WTC11 (cell line): Measurements from ENCODE around the gene PMP22. TPM values are rescaled to one million over a fixed set of nuclear protein-coding genes. Genes with fewer than 3 reads are reported as not detected.

Experiments used
- ATAC-seq: fragments of 200-7000 bp; cut with Tn5 transposase; 2 replicates; pipeline ENCODE4 v1.10.0; 2021; ENCODE audit warnings: mild to moderate bottlenecking, moderate library complexity
- CTCF ChIA-PET: fragments of 300-600 bp; sonication (Branson Sonifier 250); formaldehyde crosslinking; loops from one replicate; lab custom pipeline; 2021; ENCODE audit warnings: antibody characterized with exemption; lab: Charles Lee
- POLR2A ChIA-PET: fragments of 350-600 bp; sonication (Branson Sonifier 250); formaldehyde crosslinking; loops from one replicate; lab custom pipeline; 2021; ENCODE audit warnings: antibody characterized with exemption; lab: Charles Lee
- DNase-seq: peaks from one replicate; pipeline ENCODE4 v3.0.0; 2021; ENCODE audit warnings: low spot score
- H3K27ac Mint-ChIP-seq: 2 replicates; pipeline ENCODE4 v1.8.0; 2021; ENCODE audit warnings: mixed read lengths
- H3K27me3 Mint-ChIP-seq: 2 replicates; pipeline ENCODE4 v1.8.0; 2021; ENCODE audit warnings: low read depth, mild to moderate bottlenecking, moderate library complexity, mixed read lengths
- H3K36me3 Mint-ChIP-seq: 2 replicates; pipeline ENCODE4 v1.8.0; 2021; ENCODE audit warnings: mixed read lengths
- H3K4me1 Mint-ChIP-seq: 2 replicates; pipeline ENCODE4 v1.8.0; 2022; ENCODE audit warnings: mixed read lengths
- H3K4me3 Mint-ChIP-seq: 2 replicates; pipeline ENCODE4 v1.8.0; 2021; ENCODE audit warnings: mild to moderate bottlenecking, moderate library complexity, mixed read lengths
- H3K9me3 Mint-ChIP-seq: 2 replicates; pipeline ENCODE4 v1.8.0; 2021; ENCODE audit warnings: mixed read lengths
- CBFB ChIP-seq: sonication (generic); formaldehyde crosslinking; IDR thresholded peaks from 2 replicates; pipeline ENCODE4 v1.8.1; 2022; ENCODE audit warnings: mild to moderate bottlenecking, low read depth, missing genetic modification reagents
- EMX1 ChIP-seq: fragments of 250-450 bp; sonication (Bioruptor Pico); IDR thresholded peaks from 2 replicates; pipeline ENCODE4 v1.8.0; 2021; ENCODE audit warnings: mild to moderate bottlenecking
- FOXK1 ChIP-seq: sonication (generic); formaldehyde crosslinking; IDR thresholded peaks from 2 replicates; pipeline ENCODE4 v1.8.0; 2022; ENCODE audit warnings: mild to moderate bottlenecking, moderate library complexity, missing genetic modification reagents
- JUN ChIP-seq: sonication (generic); formaldehyde crosslinking; IDR thresholded peaks from 2 replicates; pipeline ENCODE4 v1.8.0; 2023; ENCODE audit warnings: mild to moderate bottlenecking, missing genetic modification reagents
- MXD4 ChIP-seq: fragments of 250-450 bp; sonication (Bioruptor Pico); IDR thresholded peaks from 2 replicates; pipeline ENCODE4 v1.8.0; 2021; ENCODE audit warnings: mild to moderate bottlenecking, moderate library complexity, borderline replicate concordance
- MYBL2 ChIP-seq: sonication (generic); formaldehyde crosslinking; IDR thresholded peaks from 2 replicates; pipeline ENCODE4 v1.8.1; 2023; ENCODE audit warnings: mild to moderate bottlenecking, moderate library complexity, missing genetic modification reagents
- PRRX2 ChIP-seq: fragments of 250-450 bp; sonication (Bioruptor Pico); IDR thresholded peaks from 2 replicates; pipeline ENCODE4 v1.8.0; 2021; ENCODE audit warnings: mild to moderate bottlenecking
- RELA ChIP-seq: sonication (generic); formaldehyde crosslinking; IDR thresholded peaks from 2 replicates; pipeline ENCODE4 v1.8.1; 2022; ENCODE audit warnings: missing genetic modification reagents, mild to moderate bottlenecking, borderline replicate concordance
- RORB ChIP-seq: fragments of 250-450 bp; sonication (Bioruptor Pico); IDR thresholded peaks from 2 replicates; pipeline ENCODE4 v1.9.0; 2021; ENCODE audit warnings: mild to moderate bottlenecking
- SMAD4 ChIP-seq: sonication (generic); formaldehyde crosslinking; IDR thresholded peaks from 2 replicates; pipeline ENCODE4 v1.8.0; 2022; ENCODE audit warnings: mild to moderate bottlenecking, missing genetic modification reagents
- TCF7 ChIP-seq: sonication (generic); formaldehyde crosslinking; IDR thresholded peaks from 2 replicates; pipeline ENCODE4 v1.8.0; 2022; ENCODE audit warnings: mild to moderate bottlenecking, low read depth, missing genetic modification reagents, moderate library complexity
- TEAD4 ChIP-seq: sonication (generic); formaldehyde crosslinking; IDR thresholded peaks from 2 replicates; pipeline ENCODE4 v1.8.0; 2022; ENCODE audit warnings: mild to moderate bottlenecking, missing genetic modification reagents
- ZNF671 ChIP-seq: fragments of 250-450 bp; sonication (Bioruptor Pico); IDR thresholded peaks from 2 replicates; pipeline ENCODE4 v1.8.0; 2021; ENCODE audit warnings: mild to moderate bottlenecking
- total RNA-seq: library from RNA; stranded (reverse); gene quantifications from 3 replicates; pipeline ENCODE4 v1.2.3, GENCODE V29; 2021
- TF ChIP-seq, protein P1 (sequence below): sonication (generic); formaldehyde crosslinking; IDR thresholded peaks from 2 replicates; pipeline ENCODE4 v1.8.0; 2022; ENCODE audit warnings: mild to moderate bottlenecking, missing genetic modification reagents
- TF ChIP-seq, protein P2 (sequence below): sonication (generic); formaldehyde crosslinking; IDR thresholded peaks from 2 replicates; pipeline ENCODE4 v1.8.0; 2022; ENCODE audit warnings: mild to moderate bottlenecking, missing genetic modification reagents
- TF ChIP-seq, protein P3 (sequence below): fragments of 250-450 bp; sonication (Bioruptor Pico); IDR thresholded peaks from 2 replicates; pipeline ENCODE4 v1.9.0; 2021; ENCODE audit warnings: mild to moderate bottlenecking
- TF ChIP-seq, protein P4 (sequence below): sonication (generic); formaldehyde crosslinking; IDR thresholded peaks from 2 replicates; pipeline ENCODE4 v1.8.0; 2022; ENCODE audit warnings: mild to moderate bottlenecking, missing genetic modification reagents
- TF ChIP-seq, protein P5 (sequence below): sonication (generic); formaldehyde crosslinking; IDR thresholded peaks from 2 replicates; pipeline ENCODE4 v1.8.1; 2023; ENCODE audit warnings: mild to moderate bottlenecking, missing genetic modification reagents, moderate library complexity
- TF ChIP-seq, protein P6 (sequence below): sonication (generic); formaldehyde crosslinking; IDR thresholded peaks from 2 replicates; pipeline ENCODE4 v1.8.1; 2023; ENCODE audit warnings: mild to moderate bottlenecking, missing genetic modification reagents, borderline replicate concordance
- TF ChIP-seq, protein P7 (sequence below): fragments of 250-450 bp; sonication (Bioruptor Pico); conservative IDR thresholded peaks from 2 replicates; pipeline ENCODE4 v1.9.0; 2021; ENCODE audit warnings: mild to moderate bottlenecking

Gene PMP22
- total RNA-seq, 1 experiment from 2014 or later: 3.0 TPM

DNA sequence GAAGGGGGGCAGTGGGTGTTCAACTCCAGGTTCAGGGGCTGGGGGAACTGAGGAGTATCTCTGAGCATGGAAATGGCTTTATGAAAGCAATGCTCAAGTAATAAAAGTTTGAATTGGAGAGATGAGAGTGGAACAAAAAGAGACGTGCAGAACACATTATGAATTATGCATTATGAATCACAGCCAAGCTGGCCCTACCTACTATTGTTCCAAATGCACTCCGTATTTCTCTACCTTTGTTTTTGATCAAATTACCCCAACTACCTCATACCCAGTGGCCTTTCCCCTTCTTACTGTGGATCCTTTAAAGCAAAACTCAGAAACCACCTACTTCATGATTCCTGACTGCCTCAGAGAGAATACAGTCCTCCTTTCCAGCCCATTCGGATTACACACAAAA lies 38.1 kb upstream of the PMP22 start:
- Mint-ChIP-seq H3K9me3 (0 out of 2 replicates have a peak, but pooled peaks cover under 1% of the 10 kb centered on the region), H3K27ac (no peak overlapping the region), H3K4me1 (peaks cover 2% of the 10 kb centered on the region; the same call in 1 of the 2 replicates), H3K36me3 (no peaks in the 10 kb centered on the region), H3K4me3 (no peak overlapping the region), H3K27me3 (no peaks in the 10 kb centered on the region)
- DNase-seq (no peak), ATAC-seq (no peak)
- TF ChIP-seq, protein P1, sequence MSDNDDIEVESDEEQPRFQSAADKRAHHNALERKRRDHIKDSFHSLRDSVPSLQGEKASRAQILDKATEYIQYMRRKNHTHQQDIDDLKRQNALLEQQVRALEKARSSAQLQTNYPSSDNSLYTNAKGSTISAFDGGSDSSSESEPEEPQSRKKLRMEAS: no peak
- TF ChIP-seq, protein P2, sequence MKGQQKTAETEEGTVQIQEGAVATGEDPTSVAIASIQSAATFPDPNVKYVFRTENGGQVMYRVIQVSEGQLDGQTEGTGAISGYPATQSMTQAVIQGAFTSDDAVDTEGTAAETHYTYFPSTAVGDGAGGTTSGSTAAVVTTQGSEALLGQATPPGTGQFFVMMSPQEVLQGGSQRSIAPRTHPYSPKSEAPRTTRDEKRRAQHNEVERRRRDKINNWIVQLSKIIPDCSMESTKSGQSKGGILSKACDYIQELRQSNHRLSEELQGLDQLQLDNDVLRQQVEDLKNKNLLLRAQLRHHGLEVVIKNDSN (CRISPR knock-in tag): no peak
- TF ChIP-seq, protein P3, sequence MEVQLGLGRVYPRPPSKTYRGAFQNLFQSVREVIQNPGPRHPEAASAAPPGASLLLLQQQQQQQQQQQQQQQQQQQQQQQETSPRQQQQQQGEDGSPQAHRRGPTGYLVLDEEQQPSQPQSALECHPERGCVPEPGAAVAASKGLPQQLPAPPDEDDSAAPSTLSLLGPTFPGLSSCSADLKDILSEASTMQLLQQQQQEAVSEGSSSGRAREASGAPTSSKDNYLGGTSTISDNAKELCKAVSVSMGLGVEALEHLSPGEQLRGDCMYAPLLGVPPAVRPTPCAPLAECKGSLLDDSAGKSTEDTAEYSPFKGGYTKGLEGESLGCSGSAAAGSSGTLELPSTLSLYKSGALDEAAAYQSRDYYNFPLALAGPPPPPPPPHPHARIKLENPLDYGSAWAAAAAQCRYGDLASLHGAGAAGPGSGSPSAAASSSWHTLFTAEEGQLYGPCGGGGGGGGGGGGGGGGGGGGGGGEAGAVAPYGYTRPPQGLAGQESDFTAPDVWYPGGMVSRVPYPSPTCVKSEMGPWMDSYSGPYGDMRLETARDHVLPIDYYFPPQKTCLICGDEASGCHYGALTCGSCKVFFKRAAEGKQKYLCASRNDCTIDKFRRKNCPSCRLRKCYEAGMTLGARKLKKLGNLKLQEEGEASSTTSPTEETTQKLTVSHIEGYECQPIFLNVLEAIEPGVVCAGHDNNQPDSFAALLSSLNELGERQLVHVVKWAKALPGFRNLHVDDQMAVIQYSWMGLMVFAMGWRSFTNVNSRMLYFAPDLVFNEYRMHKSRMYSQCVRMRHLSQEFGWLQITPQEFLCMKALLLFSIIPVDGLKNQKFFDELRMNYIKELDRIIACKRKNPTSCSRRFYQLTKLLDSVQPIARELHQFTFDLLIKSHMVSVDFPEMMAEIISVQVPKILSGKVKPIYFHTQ (CRISPR knock-in tag): no peak
- TF ChIP-seq, protein P4, sequence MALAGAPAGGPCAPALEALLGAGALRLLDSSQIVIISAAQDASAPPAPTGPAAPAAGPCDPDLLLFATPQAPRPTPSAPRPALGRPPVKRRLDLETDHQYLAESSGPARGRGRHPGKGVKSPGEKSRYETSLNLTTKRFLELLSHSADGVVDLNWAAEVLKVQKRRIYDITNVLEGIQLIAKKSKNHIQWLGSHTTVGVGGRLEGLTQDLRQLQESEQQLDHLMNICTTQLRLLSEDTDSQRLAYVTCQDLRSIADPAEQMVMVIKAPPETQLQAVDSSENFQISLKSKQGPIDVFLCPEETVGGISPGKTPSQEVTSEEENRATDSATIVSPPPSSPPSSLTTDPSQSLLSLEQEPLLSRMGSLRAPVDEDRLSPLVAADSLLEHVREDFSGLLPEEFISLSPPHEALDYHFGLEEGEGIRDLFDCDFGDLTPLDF (CRISPR knock-in tag): no peak
- TF ChIP-seq CBFB (CRISPR knock-in tag): no peak
- TF ChIP-seq MYBL2: no peak
- POLR2A ChIA-PET: no interaction called here
- CTCF ChIA-PET: interaction anchor here (1.5 kb wide), 1 partner anchor 200 kb away, joined by 4 read pairs; no protein-coding TSS in a partner anchor

DNA sequence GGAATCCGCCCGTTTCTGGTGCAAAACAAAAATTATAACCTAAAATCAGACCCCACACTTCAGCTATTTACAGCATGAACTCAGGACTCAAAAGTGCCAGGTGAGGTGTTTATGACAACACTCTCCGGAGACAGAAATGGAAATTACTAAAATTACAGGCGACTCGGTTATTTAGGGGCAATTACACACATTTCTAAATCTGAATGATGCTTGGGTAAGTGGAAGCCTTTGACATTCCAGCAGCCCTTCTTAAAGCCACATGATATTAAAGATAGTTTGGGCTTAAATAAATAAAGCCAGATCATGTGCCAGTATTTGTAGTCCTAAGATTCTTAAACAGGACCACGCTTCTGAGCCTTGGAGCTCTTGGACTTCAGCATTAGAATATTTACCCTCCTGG lies 36.7 kb upstream of the PMP22 start:
- DNase-seq (no peak), ATAC-seq (no peak)
- Mint-ChIP-seq H3K27ac (no peak overlapping the region), H3K4me1 (peaks cover 2% of the 10 kb centered on the region; the same call in 1 of the 2 replicates), H3K4me3 (no peak overlapping the region), H3K9me3 (0 out of 2 replicates have a peak, but pooled peaks cover 4% of the 10 kb centered on the region), H3K36me3 (no peaks in the 10 kb centered on the region), H3K27me3 (no peaks in the 10 kb centered on the region)
- ChIA-PET CTCF (no interaction called here), POLR2A (no interaction called here)
- TF ChIP-seq PRRX2 (CRISPR knock-in tag): no peak
- TF ChIP-seq, protein P1: no peak
- TF ChIP-seq, protein P5, sequence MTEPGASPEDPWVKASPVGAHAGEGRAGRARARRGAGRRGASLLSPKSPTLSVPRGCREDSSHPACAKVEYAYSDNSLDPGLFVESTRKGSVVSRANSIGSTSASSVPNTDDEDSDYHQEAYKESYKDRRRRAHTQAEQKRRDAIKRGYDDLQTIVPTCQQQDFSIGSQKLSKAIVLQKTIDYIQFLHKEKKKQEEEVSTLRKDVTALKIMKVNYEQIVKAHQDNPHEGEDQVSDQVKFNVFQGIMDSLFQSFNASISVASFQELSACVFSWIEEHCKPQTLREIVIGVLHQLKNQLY (CRISPR knock-in tag): no peak
- TF ChIP-seq TEAD4 (CRISPR knock-in tag): no peak
- TF ChIP-seq FOXK1 (CRISPR knock-in tag): no peak
- no peak for TF ChIP-seq JUN (CRISPR knock-in tag)
- TF ChIP-seq, protein P6, sequence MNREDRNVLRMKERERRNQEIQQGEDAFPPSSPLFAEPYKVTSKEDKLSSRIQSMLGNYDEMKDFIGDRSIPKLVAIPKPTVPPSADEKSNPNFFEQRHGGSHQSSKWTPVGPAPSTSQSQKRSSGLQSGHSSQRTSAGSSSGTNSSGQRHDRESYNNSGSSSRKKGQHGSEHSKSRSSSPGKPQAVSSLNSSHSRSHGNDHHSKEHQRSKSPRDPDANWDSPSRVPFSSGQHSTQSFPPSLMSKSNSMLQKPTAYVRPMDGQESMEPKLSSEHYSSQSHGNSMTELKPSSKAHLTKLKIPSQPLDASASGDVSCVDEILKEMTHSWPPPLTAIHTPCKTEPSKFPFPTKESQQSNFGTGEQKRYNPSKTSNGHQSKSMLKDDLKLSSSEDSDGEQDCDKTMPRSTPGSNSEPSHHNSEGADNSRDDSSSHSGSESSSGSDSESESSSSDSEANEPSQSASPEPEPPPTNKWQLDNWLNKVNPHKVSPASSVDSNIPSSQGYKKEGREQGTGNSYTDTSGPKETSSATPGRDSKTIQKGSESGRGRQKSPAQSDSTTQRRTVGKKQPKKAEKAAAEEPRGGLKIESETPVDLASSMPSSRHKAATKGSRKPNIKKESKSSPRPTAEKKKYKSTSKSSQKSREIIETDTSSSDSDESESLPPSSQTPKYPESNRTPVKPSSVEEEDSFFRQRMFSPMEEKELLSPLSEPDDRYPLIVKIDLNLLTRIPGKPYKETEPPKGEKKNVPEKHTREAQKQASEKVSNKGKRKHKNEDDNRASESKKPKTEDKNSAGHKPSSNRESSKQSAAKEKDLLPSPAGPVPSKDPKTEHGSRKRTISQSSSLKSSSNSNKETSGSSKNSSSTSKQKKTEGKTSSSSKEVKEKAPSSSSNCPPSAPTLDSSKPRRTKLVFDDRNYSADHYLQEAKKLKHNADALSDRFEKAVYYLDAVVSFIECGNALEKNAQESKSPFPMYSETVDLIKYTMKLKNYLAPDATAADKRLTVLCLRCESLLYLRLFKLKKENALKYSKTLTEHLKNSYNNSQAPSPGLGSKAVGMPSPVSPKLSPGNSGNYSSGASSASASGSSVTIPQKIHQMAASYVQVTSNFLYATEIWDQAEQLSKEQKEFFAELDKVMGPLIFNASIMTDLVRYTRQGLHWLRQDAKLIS (CRISPR knock-in tag): no peak
- no peak for TF ChIP-seq MXD4 (CRISPR knock-in tag)
- TF ChIP-seq, protein P7, sequence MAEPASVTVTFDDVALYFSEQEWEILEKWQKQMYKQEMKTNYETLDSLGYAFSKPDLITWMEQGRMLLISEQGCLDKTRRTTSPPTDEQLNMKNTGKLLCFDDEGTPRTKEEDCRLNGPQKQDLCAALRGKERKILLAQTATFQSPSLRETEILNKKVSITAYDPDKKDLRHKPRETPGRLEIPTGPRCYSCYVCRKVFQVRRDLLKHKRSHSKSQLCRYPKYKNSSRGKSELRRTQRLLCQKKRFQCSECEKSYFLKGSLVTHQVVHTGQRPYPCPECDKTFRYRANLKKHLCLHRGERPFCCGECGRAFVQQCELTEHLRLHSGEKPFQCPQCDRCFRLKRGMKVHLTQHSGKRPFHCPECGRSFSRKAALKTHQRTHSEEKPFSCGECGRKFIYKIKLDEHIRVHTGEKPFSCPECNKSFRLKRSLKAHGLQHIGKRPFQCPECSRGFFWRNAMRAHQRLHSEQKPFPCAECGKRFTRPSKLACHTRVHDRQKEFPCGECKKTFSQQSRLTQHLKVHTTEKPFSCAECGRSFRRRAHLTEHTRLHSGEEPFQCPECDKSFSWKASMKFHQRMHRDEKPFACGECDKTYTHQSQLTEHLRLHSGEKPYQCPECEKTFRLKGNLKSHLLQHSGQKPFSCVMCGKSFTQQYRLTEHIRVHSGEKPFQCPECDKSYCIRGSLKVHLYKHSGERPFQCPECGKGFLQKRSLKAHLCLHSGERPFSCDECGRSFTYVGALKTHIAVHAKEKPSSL: no peak
- no peak for TF ChIP-seq RORB
- TF ChIP-seq TCF7: no peak
- TF ChIP-seq ZNF671: no peak
- TF ChIP-seq EMX1: no peak
- TF ChIP-seq, protein P3 (CRISPR knock-in tag): no peak
- no peak for TF ChIP-seq RELA (CRISPR knock-in tag)
- no peak for TF ChIP-seq SMAD4 (CRISPR knock-in tag)
